HepG2 (cell line): ENCODE results near the gene STMN3. TPM values are rescaled to one million over a fixed set of nuclear protein-coding genes. Genes with fewer than 3 reads are reported as not detected.

Source experiments
- ATAC-seq: fragments of 200-7000 bp; cut with Tn5 transposase; 3 replicates; pipeline ENCODE4 v1.9.1; 2020; ENCODE audit warnings: mild to moderate bottlenecking, moderate library complexity
- BruUV-seq: library from RNA; stranded (reverse); fragments of 400-500 nt; replicated peaks from 2 replicates; lab custom pipeline; 2021; lab: Mats Ljungman, UMichigan
- CTCF ChIA-PET: fragments of 300-600 bp; formaldehyde crosslinking; extraction: SDS; loops from one replicate; lab custom pipeline; 2021; ENCODE audit warnings: low total read pairs, inconsistent platforms, low intra/inter-chr PET ratio; lab: Yijun Ruan, JAX
- POLR2A ChIA-PET: fragments of 350-600 bp; sonication (Branson Sonifier 250); formaldehyde crosslinking; loops from one replicate; lab custom pipeline; 2020; ENCODE audit warnings: antibody characterized with exemption, inconsistent platforms; lab: Yijun Ruan, JAX
- DNase-seq: peaks from one replicate; pipeline ENCODE4 v3.0.0-alpha.2; 2015; ENCODE audit warnings: low spot score
- FAIRE-seq: peaks from 3 replicates; lab custom pipeline; 2011; peaks lifted over from hg19 to GRCh38; lab: Jason Lieb, UNC
- H2AFZ ChIP-seq: one replicate; pipeline ENCODE4 v1.6.1; 2011; ENCODE audit warnings: low read length, inconsistent platforms
- H3K27ac ChIP-seq: fragments of 300-600 bp; 3 replicates; pipeline ENCODE4 v1.8.0; 2011; ENCODE audit warnings: mixed run types, mild to moderate bottlenecking, mixed read lengths, low read length, inconsistent platforms; ENCODE audit not compliant: insufficient read depth; ENCODE audit errors: extremely low read length
- H3K27me3 ChIP-seq, 2 experiments: fragments of 200-600 bp in 1 of 2; 2 replicates in 1 of 2; 3 replicates in 1 of 2; pipeline versions ENCODE4 v1.6.0 to v1.8.0; 2011; ENCODE audit warnings: low read length in 2 of 2, mild to moderate bottlenecking in 2 of 2, moderate library complexity in 2 of 2, inconsistent platforms in 1 of 2; ENCODE audit not compliant: insufficient read depth in 2 of 2, control insufficient read depth in 1 of 2
- H3K36me3 ChIP-seq, 2 experiments: fragments of 200-600 bp in 1 of 2; replicated peaks in 1 of 2; 2 replicates in 1 of 2; 3 replicates in 1 of 2; pipeline versions ENCODE4 v1.5.1 to v1.8.0; 2011; ENCODE audit warnings: low read length in 2 of 2, inconsistent platforms in 1 of 2; ENCODE audit not compliant: insufficient read depth in 2 of 2, control insufficient read depth in 1 of 2
- H3K4me1 ChIP-seq: 2 replicates; pipeline ENCODE4 v1.5.1; 2012; ENCODE audit warnings: low read length, inconsistent platforms; ENCODE audit not compliant: insufficient read depth
- H3K4me2 ChIP-seq: 2 replicates; pipeline ENCODE4 v1.6.0; 2011; ENCODE audit warnings: low read depth, low read length, inconsistent platforms
- H3K4me3 ChIP-seq, 3 experiments: fragments of 200-600 bp in 1 of 3; sonication (generic), shearing (Covaris generic) in 1 of 3; replicated peaks in 1 of 3; 2 replicates each; pipeline ENCODE4 v1.5.1; 2011 to 2016; ENCODE audit warnings: low read length in 3 of 3, inconsistent platforms in 2 of 3, low read depth in 2 of 3, mild to moderate bottlenecking in 2 of 3, control low read depth in 1 of 3, mixed read lengths in 1 of 3; ENCODE audit not compliant: insufficient read depth in 1 of 3
- H3K79me2 ChIP-seq: one replicate; pipeline ENCODE4 v1.6.1; 2011; ENCODE audit warnings: low read length, inconsistent platforms; ENCODE audit not compliant: insufficient read depth
- H3K9ac ChIP-seq: 2 replicates; pipeline ENCODE4 v1.6.0; 2011; ENCODE audit warnings: mild to moderate bottlenecking, low read depth, low read length, inconsistent platforms; ENCODE audit not compliant: insufficient read depth
- H3K9me3 ChIP-seq: 2 replicates; pipeline ENCODE4 v1.5.1; 2012; ENCODE audit warnings: mild to moderate bottlenecking, low read length
- H4K20me1 ChIP-seq: 2 replicates; pipeline ENCODE4 v1.6.0; 2011; ENCODE audit warnings: inconsistent platforms, mild to moderate bottlenecking, low read length, moderate library complexity; ENCODE audit not compliant: insufficient read depth
- ATAD3A ChIP-seq: sonication (generic); formaldehyde crosslinking; IDR thresholded peaks from 2 replicates; pipeline ENCODE4 v1.4.0; 2020; ENCODE audit warnings: missing genetic modification reagents
- BRCA1 ChIP-seq: sonication (generic); formaldehyde crosslinking; IDR thresholded peaks from 2 replicates; pipeline ENCODE4 v1.4.0; 2020; ENCODE audit warnings: missing genetic modification reagents
- CHD2 ChIP-seq: IDR thresholded peaks from 2 replicates; pipeline ENCODE4 v1.6.1; 2011; ENCODE audit warnings: low read depth, low read length, improper control_type of control experiment
- HOXA9 ChIP-seq: sonication (generic); formaldehyde crosslinking; IDR thresholded peaks from 2 replicates; pipeline ENCODE4 v1.8.1; 2022; ENCODE audit warnings: missing genetic modification reagents, mild to moderate bottlenecking, moderate library complexity, borderline replicate concordance
- TIGD3 ChIP-seq: sonication (generic); formaldehyde crosslinking; IDR thresholded peaks from 2 replicates; pipeline ENCODE4 v1.5.1; 2020; ENCODE audit warnings: mild to moderate bottlenecking, missing genetic modification reagents, borderline replicate concordance
- ZFP91 ChIP-seq: sonication (generic); formaldehyde crosslinking; IDR thresholded peaks from 2 replicates; pipeline ENCODE4 v1.9.0; 2022; ENCODE audit warnings: missing genetic modification reagents, mild to moderate bottlenecking, borderline replicate concordance
- ZNF234 ChIP-seq: sonication (generic); formaldehyde crosslinking; conservative IDR thresholded peaks from 2 replicates; pipeline ENCODE4 v1.5.1; 2020; ENCODE audit warnings: mild to moderate bottlenecking, missing genetic modification reagents
- ZNF550 ChIP-seq: sonication (generic); formaldehyde crosslinking; IDR thresholded peaks from 2 replicates; pipeline ENCODE4 v1.4.0; 2020; ENCODE audit warnings: mild to moderate bottlenecking, missing genetic modification reagents, borderline replicate concordance
- ZNF770 ChIP-seq: sonication (generic); formaldehyde crosslinking; IDR thresholded peaks from 2 replicates; pipeline ENCODE4 v1.5.0; 2020; ENCODE audit warnings: mild to moderate bottlenecking, missing genetic modification reagents
- WGBS: methylation state at CpG from one replicate; pipeline ENCODE4 v1.1.6; 2017; ENCODE audit warnings: low lambda C conversion rate; 5-methylcytosine and 5-hydroxymethylcytosine counted together
- in situ Hi-C: cut with HindIII; loops from 2 replicates; pipeline ENCODE4 v1.10.0; 2017; ENCODE audit warnings: low pct_unique_long_range_greater_than_20kb; ENCODE audit not compliant: extremely low pct_ligation_motif_present
- intact Hi-C: fragments of 100-400 bp; cut with micrococcal nuclease; formaldehyde crosslinking; loops from one replicate; pipeline ENCODE4 v1.10.0; 2022; ENCODE audit not compliant: unreplicated experiment
- polyA plus RNA-seq, 8 experiments: library from polyadenylated mRNA; depleted of rRNA in 3 of 8; stranded (reverse) in 7 of 8; unstranded in 1 of 8; fragments of >200 nt; fragmentation: Illumina TruSeq in 4 of 8; extraction: Trizol in 4 of 8; gene quantifications; 2 replicates each; pipeline versions ENCODE4 v1.2.1 to v1.2.3, GENCODE V29; 2011 to 2016; ENCODE audit warnings: low read depth in 4 of 8, missing spikeins in 1 of 8, mixed read lengths in 1 of 8; ENCODE audit not compliant: insufficient read depth in 1 of 8
- total RNA-seq, 5 experiments: library from RNA; depleted of rRNA; stranded (reverse); fragments of >200 nt; fragmentation: Illumina TruSeq; extraction: Trizol; gene quantifications; 2 replicates each; pipeline ENCODE4 v1.2.3, GENCODE V29; 2016; ENCODE audit warnings: low read depth in 1 of 5

Gene STMN3
- total and polyA plus RNA-seq, 2 of the 13 experiments (the other 11 are each of a cell fraction or from before 2014, with no cell fraction given): 21.0 to 48.3 TPM

- ChIA-PET POLR2A (no interaction called here), CTCF (no interaction called here)
- no TSS peak for BruUV-seq
- H3K27ac ChIP-seq: no peak overlapping the region
- no peak overlapping the region for H3K9ac ChIP-seq
- no peak for TF ChIP-seq ZNF234 (CRISPR knock-in tag)
- TF ChIP-seq ZFP91 (CRISPR knock-in tag): no peak
- TF ChIP-seq HOXA9 (CRISPR knock-in tag): no peak
- no peaks in the 10 kb centered on the region for H3K27me3 ChIP-seq
- WGBS: 91% methylated on average over 13 of the region's 13 CpGs
- peaks cover 7% of the 10 kb centered on the region for H3K4me1 ChIP-seq
- H3K79me2 ChIP-seq: no peaks in the 10 kb centered on the region
- peaks cover 22 to 31% of the 10 kb centered on the region in 2 experiments; a peak in 4 of 5 replicates for H3K36me3 ChIP-seq
- no peak overlapping the region for H3K4me2 ChIP-seq
- no peak overlapping the region for H2AFZ ChIP-seq
- FAIRE-seq: no peak
- no peak for ATAC-seq
- H4K20me1 ChIP-seq: no peaks in the 10 kb centered on the region
- no peak overlapping the region for H3K4me3 ChIP-seq
- intact Hi-C loops (no loop called here), in situ Hi-C loops (no loop called here)
- no peaks in the 10 kb centered on the region for H3K9me3 ChIP-seq
- no peak for DNase-seq
Measured at GRCh38 chr20:63678071-63678470, 24.8 kb upstream of the STMN3 start.

GRCh38 chr20:63675681-63676368 is 22.6 kb upstream of the STMN3 start:
- H3K79me2 ChIP-seq: no peaks in the 10 kb centered on the region
- CTCF ChIA-PET: no interaction called here
- no peak overlapping the region for H3K4me2 ChIP-seq
- H3K4me1 ChIP-seq: no peaks in the 10 kb centered on the region
- in situ Hi-C loops: no loop called here
- no peak overlapping the region for H2AFZ ChIP-seq
- H3K9me3 ChIP-seq: no peaks in the 10 kb centered on the region
- POLR2A ChIA-PET: no interaction called here
- no peaks in the 10 kb centered on the region for H3K27me3 ChIP-seq
- no peak overlapping the region for H3K9ac ChIP-seq
- H3K4me3 ChIP-seq: no peak overlapping the region
- no peak overlapping the region for H3K27ac ChIP-seq
- 95% methylated on average over 20 of the region's 20 CpGs for WGBS
- H4K20me1 ChIP-seq: no peaks in the 10 kb centered on the region
- no TSS peak for BruUV-seq
- peaks cover 20 to 35% of the 10 kb centered on the region in 2 experiments for H3K36me3 ChIP-seq
- no peak for TF ChIP-seq BRCA1
- TF ChIP-seq ATAD3A (CRISPR knock-in tag): no peak
- TF ChIP-seq TIGD3 (CRISPR knock-in tag): no peak
- no peak for TF ChIP-seq CHD2
- TF ChIP-seq ZNF770 (CRISPR knock-in tag): peak; percentile 90
- TF ChIP-seq ZNF550 (CRISPR knock-in tag): no peak
- ATAC-seq (no peak), FAIRE-seq (no peak), DNase-seq (no peak)
- intact Hi-C loops: no loop called here
